Measurements from ENCODE around the gene DNASE2B. TPM values are rescaled to one million over a fixed set of nuclear protein-coding genes. Genes with fewer than 3 reads are reported as not detected.
A peak's percentile ranks its signal among the peaks of the same experiment; 100 is the strongest.

Gene DNASE2B
- total RNA-seq, 4 donors from 2014 or later, result 1.3 to 8.2 (median 2.9) TPM

DNA sequence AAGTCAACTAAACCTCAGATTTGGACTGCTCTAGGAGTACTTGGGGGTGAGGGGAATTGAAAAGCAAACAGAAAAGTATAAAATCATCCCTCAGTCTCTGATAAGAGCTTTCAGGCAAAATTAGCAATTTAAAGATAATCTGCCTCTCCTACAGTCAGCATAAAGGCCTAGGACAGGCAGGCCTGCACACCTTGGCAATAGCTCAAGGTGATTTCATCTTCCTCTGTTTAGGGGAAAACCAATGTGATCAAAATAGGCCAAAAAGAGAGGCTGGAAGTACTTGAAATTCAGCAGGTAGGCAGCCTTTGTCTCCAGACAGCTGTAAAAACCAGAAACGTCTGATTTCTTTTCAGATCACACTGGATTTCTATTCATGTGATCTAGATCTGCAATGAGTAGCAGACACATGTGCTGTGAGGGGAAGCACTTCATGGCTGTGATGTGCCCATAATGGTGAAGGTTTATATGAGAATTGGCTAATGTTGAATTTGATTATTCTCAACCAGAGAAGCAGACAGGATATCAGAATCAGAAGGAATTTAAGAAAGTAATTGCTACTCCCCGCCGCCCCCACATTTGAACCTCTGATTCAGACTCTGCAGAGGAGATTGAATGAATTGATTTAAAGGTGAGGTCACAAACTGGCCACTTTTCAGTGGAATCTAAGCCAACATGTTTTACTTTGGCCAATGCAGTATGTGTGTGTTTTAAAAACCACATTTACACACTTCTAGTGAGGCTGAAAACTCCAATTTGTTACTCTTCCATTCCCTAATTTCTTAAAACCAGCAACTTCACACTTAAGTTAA lies 45.8 kb upstream of the DNASE2B start:
- intact Hi-C loops (cut with DNase I; ENCODE audit: low total_unique reads) (no loop called here), in situ Hi-C loops (cut with MboI; ENCODE audit: low sequenced_read_pairs in 4 of 4) (no loop called here)
- ATAC-seq, result no peak

DNA sequence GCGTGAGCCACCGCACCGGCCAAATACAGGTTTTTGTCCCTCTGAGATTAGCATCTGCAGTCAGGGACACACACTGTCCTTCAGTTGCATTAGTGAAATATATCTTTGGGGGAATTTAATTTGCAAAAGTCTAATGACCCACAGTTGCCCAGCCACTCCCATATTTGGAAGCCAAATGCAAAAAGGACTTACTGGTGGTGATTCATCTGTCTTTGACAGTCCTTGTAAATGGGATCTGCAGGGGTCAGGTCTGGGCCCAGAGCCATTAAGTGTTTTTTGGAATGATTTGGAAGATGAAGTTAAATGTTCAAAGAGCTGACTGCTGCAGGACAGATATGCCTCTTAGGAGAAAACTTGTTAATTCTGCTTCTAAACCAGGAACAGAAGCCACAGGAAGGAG lies 44.6 kb upstream of the DNASE2B start:
- H3K27me3 ChIP-seq, result no peaks in the 10 kb centered on the region
- intact Hi-C loops (cut with DNase I; ENCODE audit: low total_unique reads) (no loop called here), in situ Hi-C loops (cut with MboI; ENCODE audit: low sequenced_read_pairs in 4 of 4) (no loop called here)

More for the DNA sequence above, 45.8 kb upstream of the DNASE2B start:
- Histone ChIP-seq H3K27me3 (no peaks in the 10 kb centered on the region), H3K9me3 (no peaks in the 10 kb centered on the region), H3K4me3 (no peak overlapping the region), H3K27ac (no peak overlapping the region), H3K36me3 (no peaks in the 10 kb centered on the region), H3K4me1 (peaks cover 7 to 12% of the 10 kb centered on the region in 2 donors)
- TF ChIP-seq POLR2A (IDR thresholded peaks at IDR 0.05), result no peak
- no peak for TF ChIP-seq CTCF (IDR thresholded peaks at IDR 0.05 in 4 of 5, conservative IDR thresholded peaks at IDR 0.05 in 1 of 5)
- DNase-seq, result no peak

DNA sequence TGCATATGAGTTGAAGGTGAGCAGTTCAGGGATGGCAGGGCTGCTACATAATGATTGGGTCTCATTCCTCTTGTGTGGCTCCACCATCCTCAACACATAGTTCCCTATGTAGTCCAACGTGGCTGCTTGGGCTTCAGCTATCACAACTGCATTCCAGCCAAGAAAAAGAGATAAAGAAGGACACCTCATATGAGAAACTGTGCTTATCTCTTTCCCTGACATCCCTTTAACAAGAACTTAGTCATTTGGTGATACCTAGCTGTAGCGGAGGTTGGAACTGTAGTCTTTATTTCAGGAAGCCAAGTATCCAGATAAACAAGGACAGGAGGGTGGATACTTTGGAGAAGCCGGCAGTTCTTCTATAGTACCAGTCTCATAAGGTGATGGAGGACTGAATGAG lies 42.7 kb upstream of the DNASE2B start:
- DNase-seq, result no peak
- no peaks in the 10 kb centered on the region for H3K9me3 ChIP-seq
- no peak for ATAC-seq
- in situ Hi-C loops (cut with MboI; ENCODE audit: low sequenced_read_pairs in 4 of 4) (no loop called here), intact Hi-C loops (cut with DNase I; ENCODE audit: low total_unique reads) (no loop called here)
- H3K4me1 ChIP-seq, result no peaks in the 10 kb centered on the region
- H3K4me3 ChIP-seq, result no peak overlapping the region
- H3K27me3 ChIP-seq, result no peaks in the 10 kb centered on the region
- no peaks in the 10 kb centered on the region for H3K36me3 ChIP-seq
- H3K27ac ChIP-seq, result no peak overlapping the region
- no peak for TF ChIP-seq POLR2A (IDR thresholded peaks at IDR 0.05)
- TF ChIP-seq CTCF (IDR thresholded peaks at IDR 0.05 in 4 of 5, conservative IDR thresholded peaks at IDR 0.05 in 1 of 5), result no peak

More for the DNA sequence above, 44.6 kb upstream of the DNASE2B start:
- DNase-seq, result no peak
- Histone ChIP-seq H3K4me3 (no peak overlapping the region), H3K9me3 (no peaks in the 10 kb centered on the region), H3K36me3 (no peaks in the 10 kb centered on the region), H3K27ac (no peak overlapping the region), H3K4me1 (peaks cover 0 to 2% of the 10 kb centered on the region in 2 donors)
- TF ChIP-seq CTCF (IDR thresholded peaks at IDR 0.05 in 4 of 5, conservative IDR thresholded peaks at IDR 0.05 in 1 of 5) (no peak), POLR2A (IDR thresholded peaks at IDR 0.05) (no peak)
- peak in 1 of 2 donors; percentile 35 for ATAC-seq

DNA sequence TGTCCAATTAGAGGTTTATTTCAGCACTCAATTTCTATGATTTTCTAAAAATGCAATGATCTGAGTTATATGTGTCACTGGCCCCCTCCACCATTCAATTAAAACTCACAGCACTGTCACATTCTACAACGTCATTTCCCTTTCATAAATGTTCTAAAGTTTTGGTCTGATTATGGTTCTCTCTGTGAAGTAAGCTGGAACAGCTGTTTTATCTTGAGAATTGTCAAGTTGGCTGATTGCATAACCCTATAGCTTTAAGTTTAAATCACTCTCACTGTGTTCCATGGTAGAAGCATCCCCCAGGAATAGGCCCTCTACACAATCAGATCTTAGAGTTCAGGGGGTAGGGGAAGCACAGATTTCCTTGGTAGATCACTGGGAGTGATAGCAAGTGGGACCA lies 41.4 kb upstream of the DNASE2B start:
- TF ChIP-seq POLR2A (IDR thresholded peaks at IDR 0.05) (no peak), CTCF (IDR thresholded peaks at IDR 0.05 in 4 of 5, conservative IDR thresholded peaks at IDR 0.05 in 1 of 5) (no peak)
- no peak for ATAC-seq
- intact Hi-C loops (cut with DNase I; ENCODE audit: low total_unique reads), result no loop called here

More for the DNA sequence above, 41.4 kb upstream of the DNASE2B start:
- no peak overlapping the region for H3K4me3 ChIP-seq
- no peaks in the 10 kb centered on the region for H3K27me3 ChIP-seq
- no peaks in the 10 kb centered on the region for H3K4me1 ChIP-seq
- in situ Hi-C loops (cut with MboI; ENCODE audit: low sequenced_read_pairs in 4 of 4), result no loop called here
- H3K9me3 ChIP-seq, result no peaks in the 10 kb centered on the region
- H3K36me3 ChIP-seq, result no peaks in the 10 kb centered on the region
- H3K27ac ChIP-seq, result no peak overlapping the region
- DNase-seq, result no peak
